ENCODE data around the gene AGAP1. TPM values are rescaled to one million over a fixed set of nuclear protein-coding genes. Genes with fewer than 3 reads are reported as not detected.

The AGAP1 gene
- total RNA-seq, 1 donor from 2014 or later: 47.2 TPM

DNA sequence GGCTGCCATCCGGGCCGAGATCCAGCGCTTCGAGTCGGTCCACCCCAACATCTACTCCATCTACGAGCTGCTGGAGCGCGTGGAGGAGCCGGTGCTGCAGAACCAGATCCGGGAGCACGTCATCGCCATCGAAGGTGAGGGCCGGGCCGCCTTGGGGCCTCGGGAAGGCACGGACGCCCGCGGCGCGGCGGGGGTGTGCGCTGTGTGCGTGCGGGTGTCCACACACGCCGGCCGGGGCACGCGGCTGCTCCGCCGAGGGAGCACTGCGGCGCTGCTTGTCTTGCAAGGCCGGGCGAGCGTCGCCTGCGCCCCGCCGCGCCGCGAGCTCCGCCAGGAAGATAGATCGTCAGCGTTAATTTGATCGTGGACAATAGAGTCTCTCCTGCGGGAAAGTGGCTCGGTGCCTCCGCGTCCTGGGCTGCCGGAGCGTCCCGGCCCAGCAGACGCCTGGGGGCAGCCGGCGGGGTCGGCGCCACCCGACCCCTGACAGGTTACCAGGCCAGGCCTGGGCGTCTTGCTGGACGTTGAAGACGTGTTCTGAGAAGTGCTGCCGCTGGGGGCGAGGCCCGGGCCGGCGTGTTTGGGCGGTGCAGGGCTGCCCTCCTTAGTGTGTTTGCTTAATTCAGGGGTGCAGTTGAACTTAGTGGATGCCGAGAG lies 1.0 kb downstream of the AGAP1 start:
- Mint-ChIP-seq H3K4me3 (ENCODE audit: low read depth) (peak overlapping the region; percentile 81), H3K36me3 (ENCODE audit: insufficient read depth) (no peaks in the 10 kb centered on the region), H3K27me3 (peaks cover 13% of the 10 kb centered on the region), H3K9me3 (ENCODE audit: low read depth) (peaks cover 3% of the 10 kb centered on the region), H3K27ac (peak overlapping the region; percentile 88), H3K4me1 (ENCODE audit: low read depth) (peaks cover 23% of the 10 kb centered on the region)
- TF ChIP-seq, protein P1, sequence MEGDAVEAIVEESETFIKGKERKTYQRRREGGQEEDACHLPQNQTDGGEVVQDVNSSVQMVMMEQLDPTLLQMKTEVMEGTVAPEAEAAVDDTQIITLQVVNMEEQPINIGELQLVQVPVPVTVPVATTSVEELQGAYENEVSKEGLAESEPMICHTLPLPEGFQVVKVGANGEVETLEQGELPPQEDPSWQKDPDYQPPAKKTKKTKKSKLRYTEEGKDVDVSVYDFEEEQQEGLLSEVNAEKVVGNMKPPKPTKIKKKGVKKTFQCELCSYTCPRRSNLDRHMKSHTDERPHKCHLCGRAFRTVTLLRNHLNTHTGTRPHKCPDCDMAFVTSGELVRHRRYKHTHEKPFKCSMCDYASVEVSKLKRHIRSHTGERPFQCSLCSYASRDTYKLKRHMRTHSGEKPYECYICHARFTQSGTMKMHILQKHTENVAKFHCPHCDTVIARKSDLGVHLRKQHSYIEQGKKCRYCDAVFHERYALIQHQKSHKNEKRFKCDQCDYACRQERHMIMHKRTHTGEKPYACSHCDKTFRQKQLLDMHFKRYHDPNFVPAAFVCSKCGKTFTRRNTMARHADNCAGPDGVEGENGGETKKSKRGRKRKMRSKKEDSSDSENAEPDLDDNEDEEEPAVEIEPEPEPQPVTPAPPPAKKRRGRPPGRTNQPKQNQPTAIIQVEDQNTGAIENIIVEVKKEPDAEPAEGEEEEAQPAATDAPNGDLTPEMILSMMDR (IDR thresholded peaks at IDR 0.05; ENCODE audit: unreplicated experiment): no peak
- DNase-seq (ENCODE audit: low spot score, unreplicated experiment): no peak

DNA sequence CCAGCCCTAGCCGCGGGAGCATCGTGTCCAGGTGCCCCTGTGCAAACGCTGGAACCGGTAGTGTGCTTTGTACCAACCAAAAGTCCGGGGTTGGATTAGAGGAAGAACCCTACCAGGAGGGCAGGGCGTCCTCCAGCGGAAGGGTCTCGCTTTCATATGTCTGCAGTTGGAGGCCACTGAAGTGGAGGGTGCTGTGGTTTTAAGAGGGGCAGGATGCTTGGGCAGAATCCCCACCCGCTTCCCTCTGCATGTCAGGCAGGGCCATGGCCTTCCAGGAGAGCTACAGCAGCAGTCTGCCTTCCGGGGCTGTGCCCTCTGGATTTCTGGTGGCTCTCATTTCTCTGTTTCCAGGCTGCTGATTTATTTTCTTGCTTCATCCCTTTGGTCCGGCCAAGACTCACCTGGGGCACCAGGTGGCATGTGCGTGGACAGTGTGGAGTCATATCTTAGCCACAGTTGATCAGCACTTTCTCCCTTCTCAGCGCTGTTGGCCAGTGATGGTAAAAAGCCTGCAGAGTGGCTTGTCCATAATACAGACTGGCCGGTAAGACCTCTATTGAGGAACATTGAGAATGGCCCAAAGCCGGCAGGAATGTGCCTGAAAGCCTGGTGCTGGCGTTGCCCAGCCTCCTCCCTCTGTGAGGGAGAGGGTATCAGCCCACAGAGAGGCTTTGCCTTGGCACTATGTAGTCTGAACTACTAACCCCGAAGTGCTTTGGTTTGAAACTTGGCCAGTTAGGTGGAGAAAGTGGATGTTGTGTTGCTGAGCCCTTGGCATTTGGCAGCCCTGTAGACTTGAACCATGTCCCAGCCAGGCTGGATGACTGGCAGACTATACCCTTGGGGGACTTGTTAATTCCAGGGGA lies 1.8 kb downstream of the AGAP1 start:
- Mint-ChIP-seq H3K4me1 (ENCODE audit: low read depth) (peaks cover 31% of the 10 kb centered on the region), H3K4me3 (ENCODE audit: low read depth) (peak overlapping the region; percentile 81), H3K36me3 (ENCODE audit: insufficient read depth) (no peaks in the 10 kb centered on the region), H3K9me3 (ENCODE audit: low read depth) (no peaks in the 10 kb centered on the region), H3K27me3 (peaks cover 7% of the 10 kb centered on the region), H3K27ac (peak overlapping the region; percentile 88)
- no peak for DNase-seq (ENCODE audit: low spot score, unreplicated experiment)
- TF ChIP-seq, protein P1 (IDR thresholded peaks at IDR 0.05; ENCODE audit: unreplicated experiment): no peak

DNA sequence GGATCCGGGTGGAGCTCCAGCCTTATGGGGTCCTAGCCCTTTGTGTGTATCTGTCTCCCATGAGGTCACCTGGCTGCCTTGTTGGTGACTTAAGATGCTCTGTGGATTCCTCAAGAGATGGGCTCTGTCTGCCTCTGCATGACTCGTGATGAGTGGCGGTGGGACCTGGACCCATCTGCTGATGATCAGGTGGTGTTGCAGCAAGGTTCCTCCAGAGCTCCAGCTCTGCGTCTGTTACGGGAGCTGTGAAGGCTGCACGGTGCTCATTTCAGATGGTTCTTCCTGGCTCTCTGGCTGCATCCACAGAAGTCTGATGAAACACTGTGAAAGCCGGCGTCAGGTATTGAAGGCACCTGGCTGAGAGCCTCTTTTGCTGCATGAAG lies 2.4 kb downstream of the AGAP1 start:
- no peaks in the 10 kb centered on the region for H3K9me3 Mint-ChIP-seq (ENCODE audit: low read depth)
- peak overlapping the region; percentile 81 for H3K4me3 Mint-ChIP-seq (ENCODE audit: low read depth)
- H3K36me3 Mint-ChIP-seq (ENCODE audit: insufficient read depth): no peaks in the 10 kb centered on the region
- H3K4me1 Mint-ChIP-seq (ENCODE audit: low read depth): peaks cover 35% of the 10 kb centered on the region
- DNase-seq (ENCODE audit: low spot score, unreplicated experiment): no peak
- TF ChIP-seq, protein P1 (IDR thresholded peaks at IDR 0.05; ENCODE audit: unreplicated experiment): no peak
- H3K27me3 Mint-ChIP-seq: peaks cover 7% of the 10 kb centered on the region
- no peak overlapping the region for H3K27ac Mint-ChIP-seq

DNA sequence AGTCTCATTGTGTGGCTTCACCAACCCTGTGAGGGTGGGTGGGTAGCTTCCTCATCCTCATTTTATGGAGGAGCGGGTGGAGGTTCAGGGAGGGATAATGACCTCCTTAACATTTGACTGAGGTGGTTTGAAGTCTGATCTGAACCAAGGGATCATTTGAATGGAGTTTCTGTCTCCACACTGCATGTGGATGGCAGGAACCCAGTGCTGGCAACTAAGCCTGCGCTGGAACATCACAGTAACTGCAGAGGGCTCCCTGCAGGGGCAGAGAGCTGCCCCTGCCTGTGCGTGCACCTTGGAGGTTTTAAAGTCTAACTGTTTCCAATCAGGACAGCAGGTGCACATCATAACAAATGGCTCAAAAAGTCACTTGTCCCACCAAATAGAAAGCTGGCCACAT lies 3.3 kb downstream of the AGAP1 start:
- Mint-ChIP-seq H3K4me1 (ENCODE audit: low read depth) (peaks cover 42% of the 10 kb centered on the region), H3K36me3 (ENCODE audit: insufficient read depth) (no peaks in the 10 kb centered on the region), H3K27ac (no peak overlapping the region), H3K27me3 (peaks cover 3% of the 10 kb centered on the region), H3K9me3 (ENCODE audit: low read depth) (no peaks in the 10 kb centered on the region), H3K4me3 (ENCODE audit: low read depth) (no peak overlapping the region)
- no peak for DNase-seq (ENCODE audit: low spot score, unreplicated experiment)
- TF ChIP-seq, protein P1 (IDR thresholded peaks at IDR 0.05; ENCODE audit: unreplicated experiment): no peak

DNA sequence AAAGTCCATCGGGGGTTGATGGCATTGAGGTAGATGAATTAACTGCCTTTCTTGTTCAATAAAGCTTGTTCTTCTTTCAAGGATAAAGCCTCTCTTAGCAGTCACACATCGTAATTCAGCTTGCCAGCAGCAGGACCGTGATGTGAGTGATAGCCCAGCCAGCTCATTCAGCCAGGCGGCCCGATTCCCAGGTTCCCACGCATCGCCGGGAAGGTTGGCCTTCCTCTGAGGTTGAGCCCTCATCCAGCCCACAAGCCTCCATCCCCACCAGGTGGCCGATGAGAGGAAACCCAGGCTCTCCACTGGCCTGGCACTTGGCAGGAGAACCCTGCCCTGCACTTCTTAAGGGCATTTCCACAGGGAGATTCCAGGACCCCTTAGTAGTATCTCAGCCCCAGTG lies 4.7 kb downstream of the AGAP1 start:
- H3K9me3 Mint-ChIP-seq (ENCODE audit: low read depth): no peaks in the 10 kb centered on the region
- H3K4me3 Mint-ChIP-seq (ENCODE audit: low read depth): no peak overlapping the region
- no peak overlapping the region for H3K27ac Mint-ChIP-seq
- DNase-seq (ENCODE audit: low spot score, unreplicated experiment): no peak
- H3K36me3 Mint-ChIP-seq (ENCODE audit: insufficient read depth): no peaks in the 10 kb centered on the region
- H3K4me1 Mint-ChIP-seq (ENCODE audit: low read depth): peaks cover 54% of the 10 kb centered on the region
- no peaks in the 10 kb centered on the region for H3K27me3 Mint-ChIP-seq
- TF ChIP-seq, protein P1 (IDR thresholded peaks at IDR 0.05; ENCODE audit: unreplicated experiment): peak; percentile 20

All from progenitor cell of endocrine pancreas (in vitro differentiated cells).